Prostate gland (tissue), 2 donors: ENCODE measurements around the gene HAUS5.

ENCODE experiments used
- POLR2A ChIP-seq: fragments of 450-650 bp; IDR thresholded peaks from one replicate; pipeline ENCODE4 v1.6.1; 2016; ENCODE audit warnings: antibody characterized with exemption, mild to moderate bottlenecking
- POLR2AphosphoS5 ChIP-seq: sonication (generic); formaldehyde crosslinking; IDR thresholded peaks from one replicate; pipeline ENCODE4 v1.6.1; 2017; ENCODE audit warnings: antibody characterized with exemption
- TF ChIP-seq, protein P1 (sequence below), 4 experiments: fragments of 200-600 bp in 2 of 4; fragments of 450-650 bp in 2 of 4; sonication (generic) in 2 of 4; IDR thresholded peaks; 1 replicate in 3 of 4; 2 replicates in 1 of 4; pipeline ENCODE4 v1.5.1; 2016 to 2019; ENCODE audit warnings: antibody characterized with exemption in 4 of 4, mild to moderate bottlenecking in 2 of 4, moderate library complexity in 2 of 4

DNA sequence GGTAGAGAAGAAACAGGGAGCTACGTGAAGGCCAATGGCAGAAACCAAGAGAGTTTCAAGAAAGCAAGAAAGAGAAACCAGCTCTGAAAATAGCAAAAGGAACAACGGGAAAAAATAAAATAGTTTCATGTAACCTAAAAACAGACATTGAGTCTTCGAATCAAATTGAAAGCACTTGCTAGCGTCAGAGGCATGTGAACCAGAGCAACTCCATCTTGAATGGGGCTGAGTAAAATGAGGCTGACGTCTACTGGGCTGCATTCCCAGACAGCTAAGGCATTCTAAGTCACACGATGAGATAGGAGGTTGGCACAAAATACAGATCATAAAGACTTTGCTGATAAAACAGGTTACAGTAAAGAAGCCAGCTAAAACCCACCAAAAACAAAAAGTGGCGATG lies 33.8 kb upstream of the HAUS5 start:
- TF ChIP-seq, protein P1, sequence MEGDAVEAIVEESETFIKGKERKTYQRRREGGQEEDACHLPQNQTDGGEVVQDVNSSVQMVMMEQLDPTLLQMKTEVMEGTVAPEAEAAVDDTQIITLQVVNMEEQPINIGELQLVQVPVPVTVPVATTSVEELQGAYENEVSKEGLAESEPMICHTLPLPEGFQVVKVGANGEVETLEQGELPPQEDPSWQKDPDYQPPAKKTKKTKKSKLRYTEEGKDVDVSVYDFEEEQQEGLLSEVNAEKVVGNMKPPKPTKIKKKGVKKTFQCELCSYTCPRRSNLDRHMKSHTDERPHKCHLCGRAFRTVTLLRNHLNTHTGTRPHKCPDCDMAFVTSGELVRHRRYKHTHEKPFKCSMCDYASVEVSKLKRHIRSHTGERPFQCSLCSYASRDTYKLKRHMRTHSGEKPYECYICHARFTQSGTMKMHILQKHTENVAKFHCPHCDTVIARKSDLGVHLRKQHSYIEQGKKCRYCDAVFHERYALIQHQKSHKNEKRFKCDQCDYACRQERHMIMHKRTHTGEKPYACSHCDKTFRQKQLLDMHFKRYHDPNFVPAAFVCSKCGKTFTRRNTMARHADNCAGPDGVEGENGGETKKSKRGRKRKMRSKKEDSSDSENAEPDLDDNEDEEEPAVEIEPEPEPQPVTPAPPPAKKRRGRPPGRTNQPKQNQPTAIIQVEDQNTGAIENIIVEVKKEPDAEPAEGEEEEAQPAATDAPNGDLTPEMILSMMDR (IDR thresholded peaks at IDR 0.05) = no peak
- TF ChIP-seq POLR2A (no peak), POLR2AphosphoS5 (no peak)
